DND-41 (cell line): ENCODE results near the gene MEOX2.

Experiments
- ATAC-seq: fragments of 200-7000 bp; cut with Tn5 transposase; 3 replicates; pipeline ENCODE4 v1.9.1; 2021; ENCODE audit warnings: low read depth; ENCODE audit not compliant: insufficient read depth
- DNase-seq: peaks from one replicate; pipeline ENCODE4 v3.0.0-alpha.2; 2020
- H2AFZ ChIP-seq: 2 replicates; pipeline ENCODE4 v1.6.0; 2012; ENCODE audit warnings: low read depth, low read length
- H3K27ac ChIP-seq: 2 replicates; pipeline ENCODE4 v1.5.1; 2012; ENCODE audit warnings: low read length, inconsistent platforms
- H3K27me3 ChIP-seq: fragments of 200-600 bp; sonication (generic); 2 replicates; pipeline ENCODE4 v1.6.0; 2012; ENCODE audit warnings: low read length, mild to moderate bottlenecking, inconsistent platforms; ENCODE audit not compliant: insufficient read depth, poor library complexity
- H3K36me3 ChIP-seq: 2 replicates; pipeline ENCODE4 v1.5.1; 2012; ENCODE audit warnings: low read length, inconsistent platforms; ENCODE audit not compliant: insufficient read depth
- H3K4me1 ChIP-seq: 2 replicates; pipeline ENCODE4 v1.5.1; 2012; ENCODE audit warnings: mild to moderate bottlenecking, low read length; ENCODE audit not compliant: insufficient read depth
- H3K4me2 ChIP-seq: 2 replicates; pipeline ENCODE4 v1.6.0; 2012; ENCODE audit warnings: mild to moderate bottlenecking, moderate library complexity, low read length, inconsistent platforms; ENCODE audit not compliant: insufficient read depth
- H3K4me3 ChIP-seq, 2 experiments: fragments of 200-600 bp in 1 of 2; shearing (Covaris generic) in 1 of 2; 2 replicates each; pipeline ENCODE4 v1.5.1; 2012 to 2016; ENCODE audit warnings: inconsistent platforms in 2 of 2, low read length in 2 of 2, mild to moderate bottlenecking in 2 of 2, low read depth in 1 of 2, moderate library complexity in 1 of 2
- H3K79me2 ChIP-seq: 2 replicates; pipeline ENCODE4 v1.6.0; 2012; ENCODE audit warnings: low read length, inconsistent platforms; ENCODE audit not compliant: insufficient read depth
- H3K9ac ChIP-seq: 2 replicates; pipeline ENCODE4 v1.6.0; 2012; ENCODE audit warnings: low read depth, mild to moderate bottlenecking, inconsistent platforms, low read length, moderate library complexity
- H3K9me3 ChIP-seq: 2 replicates; pipeline ENCODE4 v1.5.1; 2012; ENCODE audit warnings: low read length, moderate library complexity, mild to moderate bottlenecking, inconsistent platforms; ENCODE audit not compliant: insufficient read depth, severe bottlenecking
- H4K20me1 ChIP-seq: 2 replicates; pipeline ENCODE4 v1.6.0; 2012; ENCODE audit warnings: low read length; ENCODE audit not compliant: insufficient read depth
- CTCF ChIP-seq: IDR thresholded peaks from 2 replicates; pipeline ENCODE4 v1.5.1; 2012; ENCODE audit warnings: borderline replicate concordance, low read length, moderate library complexity, mild to moderate bottlenecking; ENCODE audit not compliant: poor library complexity, severe bottlenecking; ENCODE audit errors: extremely low read depth
- EZH2 ChIP-seq: IDR thresholded peaks from 3 replicates; pipeline ENCODE4 v1.6.1; 2012; ENCODE audit warnings: borderline replicate concordance, low read depth, mild to moderate bottlenecking, moderate library complexity, low read length, inconsistent platforms; ENCODE audit not compliant: severe bottlenecking

Gene MEOX2

GRCh38 chr7:15686957-15687545 is 568 bp upstream of the MEOX2 start:
- no peak overlapping the region for H3K9ac ChIP-seq
- H3K27me3 ChIP-seq = no peaks in the 10 kb centered on the region
- no peak for ATAC-seq
- no peak for DNase-seq
- no peaks in the 10 kb centered on the region for H3K79me2 ChIP-seq
- no peaks in the 10 kb centered on the region for H4K20me1 ChIP-seq
- no peak overlapping the region for H2AFZ ChIP-seq
- no peaks in the 10 kb centered on the region for H3K4me1 ChIP-seq
- H3K36me3 ChIP-seq = no peaks in the 10 kb centered on the region
- no peak overlapping the region for H3K27ac ChIP-seq
- no peak overlapping the region for H3K4me2 ChIP-seq
- TF ChIP-seq EZH2 = no peak
- no peak for TF ChIP-seq CTCF
- H3K4me3 ChIP-seq = no peak overlapping the region
- peaks cover 4% of the 10 kb centered on the region for H3K9me3 ChIP-seq

GRCh38 chr7:15685358-15686294 is 857 bp downstream of the MEOX2 start:
- H3K4me1 ChIP-seq = no peaks in the 10 kb centered on the region
- TF ChIP-seq EZH2 (no peak), CTCF (no peak)
- no peaks in the 10 kb centered on the region for H4K20me1 ChIP-seq
- H3K9ac ChIP-seq = no peak overlapping the region
- H3K9me3 ChIP-seq = peaks cover 4% of the 10 kb centered on the region
- no peak overlapping the region for H3K4me3 ChIP-seq
- H3K27me3 ChIP-seq = no peaks in the 10 kb centered on the region
- ATAC-seq (no peak), DNase-seq (no peak)
- no peak overlapping the region for H2AFZ ChIP-seq
- no peak overlapping the region for H3K4me2 ChIP-seq
- H3K27ac ChIP-seq = no peak overlapping the region
- no peaks in the 10 kb centered on the region for H3K79me2 ChIP-seq
- H3K36me3 ChIP-seq = no peaks in the 10 kb centered on the region

GRCh38 chr7:15684871-15685270 is 1.6 kb downstream of the MEOX2 start:
- Histone ChIP-seq H3K4me1 (no peaks in the 10 kb centered on the region), H3K9ac (no peak overlapping the region), H3K9me3 (peaks cover 4% of the 10 kb centered on the region), H3K27ac (no peak overlapping the region), H3K36me3 (no peaks in the 10 kb centered on the region), H4K20me1 (no peaks in the 10 kb centered on the region), H3K4me3 (no peak overlapping the region), H2AFZ (no peak overlapping the region), H3K27me3 (no peaks in the 10 kb centered on the region), H3K4me2 (no peak overlapping the region), H3K79me2 (no peaks in the 10 kb centered on the region)
- no peak for ATAC-seq
- DNase-seq = no peak
- TF ChIP-seq EZH2 = no peak
- TF ChIP-seq CTCF = no peak
